HG03460 (cell line): Measurements from ENCODE around the gene FBN1.

ENCODE experiments used
- ATAC-seq: cut with Tn5 transposase; IDR thresholded peaks from one replicate; pipeline ENCODE4 v1.9.1; 2021; ENCODE audit not compliant: unreplicated experiment

Gene FBN1

DNA sequence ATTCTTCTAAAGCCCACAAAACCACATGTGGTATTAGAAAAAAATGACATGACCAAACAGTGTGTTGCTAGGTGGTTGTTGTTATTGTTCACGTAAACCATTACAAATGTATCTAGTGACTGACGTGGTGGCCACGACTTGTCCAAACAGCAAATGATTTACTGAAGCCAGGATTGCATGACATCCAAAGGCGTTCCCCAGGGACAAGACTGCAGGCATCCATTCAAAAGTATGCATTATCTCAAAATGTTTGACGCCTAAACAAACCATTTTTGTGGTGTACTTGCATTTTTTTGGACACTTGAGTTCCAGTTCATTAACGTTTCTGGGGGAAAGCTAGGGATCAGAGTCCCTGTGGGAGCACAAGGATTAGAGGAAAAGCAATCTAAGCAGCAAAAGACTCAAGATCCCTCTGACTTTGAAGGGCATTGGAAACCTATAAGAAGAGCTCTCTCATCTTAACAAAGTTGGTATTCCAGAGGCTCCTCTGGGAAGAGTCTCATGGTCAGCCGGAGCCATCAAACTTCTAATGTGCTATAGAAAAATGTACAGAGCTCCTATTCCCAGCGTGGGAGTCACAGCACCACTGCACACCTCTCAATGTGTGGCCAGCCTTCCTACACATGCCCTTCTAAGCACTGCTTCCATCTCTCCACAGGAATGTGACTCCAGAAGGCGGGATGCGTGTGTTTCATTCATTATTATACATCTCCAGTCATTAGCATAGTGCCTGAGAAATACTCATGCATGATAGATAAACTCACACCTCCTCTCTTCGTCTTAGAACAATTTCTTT is 62.9 kb downstream of the FBN1 start:
- ATAC-seq, result no peak

GRCh38 chr15:48581219-48581618 is 64.3 kb downstream of the FBN1 start:
- no peak for ATAC-seq

- no peak for ATAC-seq
These were observed 64.8 kb downstream of the FBN1 start for GRCh38 chr15:48580736-48581135.

DNA sequence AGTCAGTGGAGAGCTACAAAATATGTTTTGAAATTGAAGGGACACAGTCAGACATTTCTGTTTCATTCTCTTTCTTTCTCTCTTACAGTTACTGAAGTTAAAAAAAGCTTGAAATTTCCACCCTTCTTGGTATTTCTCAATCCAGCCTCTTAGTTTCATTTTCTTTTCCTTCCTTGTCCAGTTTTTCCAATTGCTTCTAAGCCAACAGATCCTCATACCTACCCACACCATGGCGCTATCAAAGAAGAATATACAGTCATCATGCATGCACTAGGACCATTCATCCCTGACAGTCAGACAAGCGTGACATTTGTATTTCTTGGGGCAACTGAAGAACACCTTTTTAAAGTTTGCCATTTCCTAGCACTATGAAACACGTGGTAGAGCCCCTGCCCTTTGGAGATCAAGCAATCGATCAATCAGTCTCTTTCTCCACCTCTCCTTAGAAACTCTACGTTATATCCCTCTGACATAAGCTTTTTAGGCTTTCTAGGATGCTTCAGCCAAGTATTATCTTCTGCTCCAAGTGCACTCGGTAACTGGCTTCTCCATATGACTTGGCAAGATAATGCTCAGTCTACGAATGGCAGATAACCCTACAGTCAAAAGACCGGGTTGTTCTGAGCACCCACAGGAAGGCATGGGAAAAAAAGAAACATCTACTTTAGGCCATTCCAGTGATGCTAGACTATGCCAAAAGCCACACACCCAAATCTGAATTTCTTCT is 65.4 kb downstream of the FBN1 start:
- ATAC-seq, result no peak

GRCh38 chr15:48578965-48579364 is 66.5 kb downstream of the FBN1 start:
- no peak for ATAC-seq

- no peak for ATAC-seq
These were observed 68.0 kb downstream of the FBN1 start for GRCh38 chr15:48577469-48577868.

GRCh38 chr15:48574187-48574586 is 71.3 kb downstream of the FBN1 start:
- ATAC-seq, result no peak

DNA sequence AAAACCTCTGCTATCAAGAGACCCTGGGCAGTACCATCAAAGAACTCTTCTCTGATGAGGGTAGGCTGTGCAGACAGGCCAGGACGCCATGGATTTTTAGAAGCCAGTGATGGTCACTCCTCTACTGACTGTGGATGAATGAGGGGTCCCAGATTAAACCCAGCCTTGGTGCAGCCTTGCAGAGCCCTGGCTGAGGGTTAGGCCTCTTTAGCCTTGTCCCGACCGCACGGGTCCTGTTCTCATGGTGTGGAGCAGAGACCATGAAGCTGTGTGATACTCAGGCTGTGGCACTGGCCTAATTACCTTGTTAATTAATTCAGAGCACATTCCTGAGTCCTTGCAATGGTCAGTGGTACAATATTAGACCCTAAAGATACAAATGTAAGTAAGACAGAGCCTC is 71.7 kb downstream of the FBN1 start:
- ATAC-seq, result no peak

DNA sequence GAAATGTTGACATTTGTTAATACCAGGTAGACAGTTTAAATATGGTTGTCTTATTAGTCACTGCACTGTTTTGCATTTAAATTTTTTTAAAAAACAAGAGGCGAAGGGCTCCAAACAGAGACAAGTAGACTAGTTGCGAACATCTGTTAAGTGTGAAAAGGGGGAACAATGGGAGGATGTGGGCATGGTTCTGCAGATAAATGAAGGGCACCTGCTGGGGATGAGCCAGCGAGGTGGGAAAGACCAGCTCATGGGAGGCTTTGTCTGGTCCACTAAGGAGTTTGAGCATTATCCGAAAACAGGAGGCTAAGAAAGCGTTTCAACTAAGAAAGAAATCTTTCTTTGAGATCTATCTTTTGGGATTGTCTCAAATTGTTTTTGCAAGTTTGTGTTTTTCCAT is 72.7 kb downstream of the FBN1 start:
- no peak for ATAC-seq

GRCh38 chr15:48571510-48571909 is 74.0 kb downstream of the FBN1 start:
- ATAC-seq, result no peak

DNA sequence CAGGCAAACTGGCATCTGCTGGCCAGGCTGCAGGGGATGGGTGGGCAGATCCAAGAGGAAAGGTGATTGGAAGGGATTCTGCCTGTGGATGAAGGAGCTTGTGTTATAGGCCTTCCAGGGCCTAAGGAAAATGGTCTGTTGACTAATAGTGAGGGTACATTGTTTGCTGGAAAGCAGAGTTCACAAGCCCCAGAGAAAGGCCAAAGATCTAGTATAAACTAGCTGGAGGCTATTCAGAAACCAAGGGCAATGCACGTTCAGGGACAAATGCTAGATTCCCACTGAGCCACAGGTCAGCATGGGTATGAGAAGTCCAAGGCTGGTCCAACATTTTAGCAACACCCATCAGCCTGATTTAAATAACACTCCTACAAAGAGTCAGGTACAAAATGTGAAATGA is 74.7 kb downstream of the FBN1 start:
- no peak for ATAC-seq

DNA sequence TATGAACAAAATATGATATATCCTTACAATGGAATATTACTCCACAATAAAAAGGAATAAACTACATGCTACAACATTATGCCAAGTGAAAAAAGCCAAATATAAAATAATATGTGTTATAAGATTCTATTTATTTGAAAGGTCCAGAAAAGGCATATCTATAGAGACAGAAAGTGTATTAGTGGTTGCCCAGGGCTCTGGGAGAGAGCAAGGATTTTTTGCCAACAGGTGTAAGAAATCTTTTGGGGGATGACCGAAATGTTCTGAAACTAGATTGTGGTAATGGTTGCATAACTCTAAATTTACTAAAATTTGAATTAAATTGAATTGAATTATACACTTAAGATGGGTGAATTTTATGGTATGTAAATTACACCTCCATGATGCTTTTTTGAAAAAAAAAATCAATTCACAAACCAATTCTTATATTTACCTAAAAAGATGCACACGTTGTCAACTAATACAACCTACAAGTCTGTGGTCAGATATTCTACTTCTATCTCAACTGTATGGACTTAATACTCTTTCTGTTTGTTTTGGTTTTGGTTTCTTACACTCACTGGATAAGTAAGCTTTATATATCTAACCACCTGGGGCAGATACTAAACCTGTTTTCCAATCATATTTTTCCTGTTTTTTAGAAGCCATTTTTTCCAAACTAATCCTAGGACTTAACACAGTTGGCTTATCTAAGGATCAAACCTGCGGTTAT is 75.8 kb downstream of the FBN1 start:
- ATAC-seq, result no peak

DNA sequence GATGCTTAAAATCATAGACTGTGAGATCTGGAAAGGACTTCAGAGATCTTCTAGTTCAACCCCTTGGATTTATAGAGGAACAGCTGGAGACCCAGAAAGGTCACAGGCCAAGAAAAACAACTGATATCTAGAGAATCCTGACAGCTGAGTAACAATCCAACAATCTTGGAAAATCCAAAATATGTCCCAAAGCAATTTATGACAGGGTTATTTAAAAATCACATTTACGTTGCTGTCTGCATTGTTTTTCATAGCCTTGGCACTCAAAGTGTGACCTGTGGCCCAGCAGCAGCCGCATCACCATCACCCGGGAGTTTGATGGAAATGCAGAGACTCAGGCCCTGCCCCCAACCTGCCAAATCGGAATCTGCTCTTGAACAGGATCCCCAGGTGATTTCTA is 78.8 kb downstream of the FBN1 start:
- no peak for ATAC-seq

DNA sequence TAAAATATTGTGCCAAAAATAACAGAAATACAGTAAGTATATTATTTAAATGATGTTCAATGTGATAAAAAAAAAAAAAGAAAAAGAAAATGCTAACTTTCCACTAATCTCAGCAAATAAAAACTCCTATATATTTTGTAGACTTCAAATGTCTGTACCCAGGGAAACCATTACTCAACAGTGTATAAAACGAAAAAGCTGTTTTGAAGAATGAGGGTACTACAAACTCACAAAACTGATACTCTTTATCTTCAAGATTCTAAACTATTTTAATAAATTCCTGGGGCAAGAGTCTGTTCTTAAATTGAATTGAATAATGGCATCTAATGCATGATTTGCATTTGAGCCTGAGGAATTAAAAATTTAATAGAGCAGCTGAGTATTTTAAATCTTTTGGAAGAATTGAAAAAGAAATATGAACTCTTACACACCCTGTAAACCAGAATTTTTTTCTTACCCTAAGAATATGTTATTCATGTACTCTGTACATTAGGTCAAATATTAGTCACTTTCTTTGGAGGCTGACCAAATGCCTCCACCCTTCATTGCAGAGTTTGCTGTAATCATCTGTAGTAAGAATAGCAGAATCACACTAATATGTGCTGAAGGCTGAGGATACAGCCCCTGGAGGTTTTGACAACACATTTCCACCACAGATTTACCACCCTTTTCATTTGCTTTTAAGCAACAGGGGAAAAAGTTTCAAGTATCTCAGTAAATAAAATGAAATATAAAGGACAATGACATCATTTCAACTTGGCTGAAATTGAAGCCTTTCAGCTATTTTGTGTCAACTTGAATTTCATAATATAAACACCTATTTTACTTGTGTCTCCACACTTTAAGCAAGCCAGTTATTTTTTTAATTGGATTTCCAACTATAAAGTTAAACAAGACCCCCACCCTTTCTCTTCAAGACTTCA is 79.7 kb downstream of the FBN1 start:
- ATAC-seq, result no peak

- no peak for ATAC-seq
These were observed 80.8 kb downstream of the FBN1 start for GRCh38 chr15:48564690-48565089.

DNA sequence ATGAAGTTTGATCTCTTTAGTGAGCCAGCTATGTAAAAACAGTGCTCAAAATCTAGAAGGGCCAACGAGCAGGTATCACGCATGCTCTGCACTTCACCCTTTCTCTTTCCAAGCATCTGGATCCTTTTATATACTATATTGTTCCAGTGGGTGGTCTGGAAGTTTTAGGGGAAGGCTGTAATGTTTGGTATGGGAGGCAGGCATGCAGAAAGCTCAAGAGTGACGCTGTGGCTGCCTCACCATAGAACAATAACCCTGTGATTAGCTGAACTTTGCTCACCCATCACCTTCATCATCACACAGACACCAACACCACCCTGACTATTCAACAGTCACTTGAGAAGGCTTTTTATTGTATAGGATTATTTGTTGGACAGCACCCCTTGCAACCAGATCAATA is 81.6 kb downstream of the FBN1 start:
- no peak for ATAC-seq

DNA sequence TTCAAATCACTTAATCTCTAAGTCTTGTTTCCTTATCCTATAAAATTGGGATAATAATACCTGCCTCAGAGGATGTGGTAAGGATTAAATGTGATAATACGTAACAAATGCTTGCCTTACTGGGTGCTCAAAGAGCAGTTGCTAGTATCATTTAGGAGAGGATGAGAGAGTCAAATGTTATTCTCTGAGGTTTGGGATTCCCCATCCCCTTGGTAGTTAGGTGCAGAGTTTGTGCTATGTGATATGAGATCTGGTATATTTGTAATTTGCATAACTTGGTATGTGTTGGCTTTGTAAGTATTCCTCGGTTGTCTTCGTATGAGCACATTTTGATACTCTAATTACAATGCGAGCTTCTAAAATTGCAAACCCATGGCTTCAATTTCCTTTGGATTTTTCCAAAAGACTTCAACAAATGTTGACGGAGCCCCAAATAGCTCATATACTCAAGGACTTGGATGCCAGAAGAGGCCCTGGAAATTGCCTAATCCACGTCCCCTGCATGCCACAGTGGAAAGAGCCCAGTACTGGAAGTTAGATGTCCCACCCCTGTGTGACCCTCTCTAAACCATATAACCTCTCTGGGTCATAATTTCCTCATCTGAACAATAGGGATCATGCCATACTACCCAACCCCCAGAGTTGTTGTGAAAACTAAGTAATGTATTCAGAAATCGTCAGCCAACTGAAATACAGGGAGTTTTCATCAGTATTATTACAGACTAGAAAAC is 85.0 kb downstream of the FBN1 start:
- ATAC-seq, result no peak

DNA sequence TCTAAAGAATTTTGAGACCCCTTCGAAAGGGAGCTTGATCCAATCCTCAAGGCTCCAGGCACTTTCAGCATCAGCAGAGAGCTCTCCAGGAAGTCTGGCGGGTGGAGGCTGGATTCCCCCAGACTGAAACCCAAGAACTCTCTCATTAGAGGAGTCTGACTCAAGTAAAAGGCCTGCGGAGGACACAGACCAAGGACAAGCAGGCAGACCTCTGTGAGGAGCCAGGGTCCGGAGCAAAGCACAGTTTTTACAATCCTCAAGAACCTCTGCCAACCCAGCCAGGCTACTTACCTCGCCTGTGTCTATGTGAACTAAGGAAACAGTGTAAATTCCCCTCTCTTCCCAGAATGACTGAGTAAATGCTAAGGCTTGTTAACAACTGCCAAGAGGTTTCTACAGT is 86.2 kb downstream of the FBN1 start:
- ATAC-seq, result no peak

GRCh38 chr15:48558226-48558625 is 87.3 kb downstream of the FBN1 start:
- no peak for ATAC-seq

DNA sequence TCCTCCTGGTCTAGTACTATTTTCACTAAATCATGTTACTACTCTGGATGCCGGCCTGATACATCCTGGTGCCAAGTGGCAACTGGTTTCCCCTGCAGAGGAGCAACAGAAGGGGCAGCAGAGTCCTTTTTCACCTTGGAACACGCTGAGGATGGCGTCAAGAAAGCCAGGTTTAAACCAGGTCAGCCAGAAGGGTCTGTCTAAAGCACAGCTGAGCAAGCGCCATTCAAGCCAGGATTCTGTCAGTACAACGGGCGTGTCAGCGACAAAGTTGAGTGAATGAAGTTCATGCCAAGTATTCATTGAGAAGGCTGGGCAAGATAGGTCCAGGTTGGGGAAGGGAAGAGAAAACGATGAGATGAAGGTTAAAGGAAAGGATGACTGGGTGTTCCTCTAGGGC is 88.2 kb downstream of the FBN1 start:
- ATAC-seq, result no peak
